Measurements from ENCODE around the gene CLECL1. TPM values are rescaled to one million over a fixed set of nuclear protein-coding genes. Genes with fewer than 3 reads are reported as not detected.
A peak's percentile ranks its signal among the peaks of the same experiment; 100 is the strongest.

Gene CLECL1
- total and polyA plus RNA-seq, 9 of the 15 experiments (the other 6 are each of a cell fraction or from before 2014, with no cell fraction given) = 0.13 to 0.25 TPM; not detected in 7

GRCh38 chr12:9754099-9754927, 21.4 kb upstream of the CLECL1 start (continued):
- TF ChIP-seq FOXP1 (CRISPR knock-in tag; IDR thresholded peaks at IDR 0.05) = no peak
- TF ChIP-seq ELF4 (CRISPR knock-in tag; IDR thresholded peaks at IDR 0.05) = no peak

- BruUV-seq (replicated peaks) = no TSS peak
- H3K79me2 ChIP-seq (ENCODE audit: control insufficient read depth, insufficient read depth, low read length) = peaks cover 49% of the 10 kb centered on the region
- H3K9ac ChIP-seq (ENCODE audit: insufficient read depth in 1 of 2, low read depth in 2 of 2, low read length in 2 of 2) = no peak overlapping the region
- CTCF ChIA-PET (ENCODE audit: low intra/inter-chr PET ratio) = no interaction called here
- H4K20me1 ChIP-seq (replicated peaks; ENCODE audit: control insufficient read depth, insufficient read depth, low read length) = no peaks in the 10 kb centered on the region; the same call in 1 of the 2 replicates
- no peak for FAIRE-seq
- H3K27me3 ChIP-seq (ENCODE audit: control insufficient read depth in 2 of 2, insufficient read depth in 2 of 2, low read length in 2 of 2) = no peaks in the 10 kb centered on the region
- in situ Hi-C loops (cut with MboI) = loop anchor here (5.0 kb wide), 1 partner anchor 44 kb away; no protein-coding TSS in a partner anchor
- H3K27ac ChIP-seq (ENCODE audit: extremely low read depth, low read depth, low read length) = no peak overlapping the region
- H3K36me3 ChIP-seq (ENCODE audit: control insufficient read depth, insufficient read depth, low read length) = peaks cover 43% of the 10 kb centered on the region
- intact Hi-C loops (cut with micrococcal nuclease) = loop anchor here (5.0 kb wide), 1 partner anchor 174 kb away; no protein-coding TSS in a partner anchor
- H3K4me3 ChIP-seq = no peak overlapping the region
- DNase-seq (ENCODE audit: extremely low read depth in 1 of 4, low spot score in 3 of 4) = no peak
- no peaks in the 10 kb centered on the region for H3K9me3 ChIP-seq (replicated peaks; ENCODE audit: control insufficient read depth, insufficient read depth, low read depth, low read length)
- ATAC-seq = no peak
- H3K9me1 ChIP-seq (ENCODE audit: control insufficient read depth, insufficient read depth, low read length) = no peaks in the 10 kb centered on the region
- 83% methylated on average over 3 of the region's 3 CpGs for WGBS (ENCODE audit: insufficient coverage, low coverage, missing lambda C conversion rate)
- no peak overlapping the region for H2AFZ ChIP-seq (ENCODE audit: low read depth, low read length)
- no peaks in the 10 kb centered on the region; a peak in 1 of 5 replicates for H3K4me1 ChIP-seq (replicated peaks in 1 of 2; ENCODE audit: control insufficient read depth in 2 of 2, insufficient read depth in 2 of 2, low read length in 2 of 2)
- no peak overlapping the region for H3K4me2 ChIP-seq (ENCODE audit: insufficient read depth, low read length)
- POLR2A ChIA-PET = interaction anchor here (1.3 kb wide), 1 partner anchor 45 kb away, joined by 5 read pairs; no protein-coding TSS in a partner anchor
- TF ChIP-seq TFAM (CRISPR knock-in tag; conservative IDR thresholded peaks at IDR 0.05) (no peak), POLR2A (conservative IDR thresholded peaks at IDR 0.05) (0 out of 2 replicates have a peak, but pooled peaks have one; percentile 0), FOXA1 (IDR thresholded peaks at IDR 0.05; ENCODE audit: borderline replicate concordance) (no peak), BRF2 (IDR thresholded peaks at IDR 0.05; ENCODE audit: borderline replicate concordance, insufficient read depth, insufficient read length) (no peak), JUND (IDR thresholded peaks at IDR 0.05; ENCODE audit: borderline replicate concordance, low read depth, low read length) (no peak), JUND (tag; IDR thresholded peaks at IDR 0.05; ENCODE audit: borderline replicate concordance, low read depth, low read length) (no peak), HEY1 (CRISPR knock-in tag; IDR thresholded peaks at IDR 0.05; ENCODE audit: borderline replicate concordance) (no peak), TFE3 (CRISPR knock-in tag; IDR thresholded peaks at IDR 0.05) (no peak), ZNF75A (CRISPR knock-in tag; IDR thresholded peaks at IDR 0.05) (no peak), ETS1 (conservative IDR thresholded peaks at IDR 0.05; ENCODE audit: control insufficient read depth, low read depth, low read length) (no peak), FIP1L1 (IDR thresholded peaks at IDR 0.05; ENCODE audit: low read depth, low read length, poor library complexity, severe bottlenecking) (no peak), CSDE1 (IDR thresholded peaks at IDR 0.05) (no peak), FOXK2 (conservative IDR thresholded peaks at IDR 0.05 in 1 of 2, IDR thresholded peaks at IDR 0.05 in 1 of 2; ENCODE audit: low read depth in 2 of 2) (no peak)
Observed at GRCh38 chr12:9753498-9753897, 20.6 kb upstream of the CLECL1 start.
